Measurements from ENCODE around the gene DHX16.
A peak's percentile ranks its signal among the peaks of the same experiment; 100 is the strongest.

Gene DHX16

DNA sequence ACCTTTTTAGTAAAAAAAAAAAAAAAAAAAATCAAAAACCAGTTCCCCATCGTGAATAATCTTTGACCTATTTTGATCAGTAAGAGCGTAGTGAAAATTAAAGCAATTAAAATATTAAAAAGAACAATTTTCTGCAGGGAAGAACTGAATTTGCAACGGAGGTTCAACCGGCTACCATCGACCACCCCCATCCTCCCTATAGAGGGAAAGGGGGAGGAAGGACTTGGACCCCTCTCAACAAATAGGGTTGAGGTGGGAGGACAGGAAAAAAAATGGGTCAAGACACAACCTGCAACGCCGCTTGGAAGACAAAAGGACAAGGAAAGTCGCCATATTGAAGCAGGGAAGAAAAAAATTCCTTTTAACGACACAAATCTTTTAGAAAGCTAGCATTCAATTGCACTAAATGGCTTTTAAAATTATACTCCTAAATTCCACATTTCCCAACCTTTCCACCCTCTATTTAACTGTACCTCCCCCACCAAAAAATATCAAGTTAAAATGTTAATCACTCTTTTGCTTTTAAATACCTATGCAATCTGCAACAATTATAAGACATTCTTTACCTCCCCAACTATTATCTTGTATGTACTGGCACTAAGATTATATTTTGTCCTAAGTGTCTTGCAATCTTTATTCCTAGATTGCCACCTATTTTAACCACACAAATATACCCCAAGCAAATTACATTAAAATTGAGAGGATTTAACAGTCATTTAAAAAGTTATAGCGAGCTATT lies 57.4 kb downstream of the DHX16 start:
- DNase-seq (ENCODE audit: low read depth in 2 of 2), result peak; percentile 88 to 96
- peak overlapping the region; percentile 66 to 79 for H3K4me3 ChIP-seq (replicated peaks in 1 of 2; ENCODE audit: low read depth in 2 of 2, low read length in 2 of 2)
- TF ChIP-seq, protein P1, sequence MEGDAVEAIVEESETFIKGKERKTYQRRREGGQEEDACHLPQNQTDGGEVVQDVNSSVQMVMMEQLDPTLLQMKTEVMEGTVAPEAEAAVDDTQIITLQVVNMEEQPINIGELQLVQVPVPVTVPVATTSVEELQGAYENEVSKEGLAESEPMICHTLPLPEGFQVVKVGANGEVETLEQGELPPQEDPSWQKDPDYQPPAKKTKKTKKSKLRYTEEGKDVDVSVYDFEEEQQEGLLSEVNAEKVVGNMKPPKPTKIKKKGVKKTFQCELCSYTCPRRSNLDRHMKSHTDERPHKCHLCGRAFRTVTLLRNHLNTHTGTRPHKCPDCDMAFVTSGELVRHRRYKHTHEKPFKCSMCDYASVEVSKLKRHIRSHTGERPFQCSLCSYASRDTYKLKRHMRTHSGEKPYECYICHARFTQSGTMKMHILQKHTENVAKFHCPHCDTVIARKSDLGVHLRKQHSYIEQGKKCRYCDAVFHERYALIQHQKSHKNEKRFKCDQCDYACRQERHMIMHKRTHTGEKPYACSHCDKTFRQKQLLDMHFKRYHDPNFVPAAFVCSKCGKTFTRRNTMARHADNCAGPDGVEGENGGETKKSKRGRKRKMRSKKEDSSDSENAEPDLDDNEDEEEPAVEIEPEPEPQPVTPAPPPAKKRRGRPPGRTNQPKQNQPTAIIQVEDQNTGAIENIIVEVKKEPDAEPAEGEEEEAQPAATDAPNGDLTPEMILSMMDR (IDR thresholded peaks at IDR 0.05; ENCODE audit: low read depth, low read length), result no peak

DNA sequence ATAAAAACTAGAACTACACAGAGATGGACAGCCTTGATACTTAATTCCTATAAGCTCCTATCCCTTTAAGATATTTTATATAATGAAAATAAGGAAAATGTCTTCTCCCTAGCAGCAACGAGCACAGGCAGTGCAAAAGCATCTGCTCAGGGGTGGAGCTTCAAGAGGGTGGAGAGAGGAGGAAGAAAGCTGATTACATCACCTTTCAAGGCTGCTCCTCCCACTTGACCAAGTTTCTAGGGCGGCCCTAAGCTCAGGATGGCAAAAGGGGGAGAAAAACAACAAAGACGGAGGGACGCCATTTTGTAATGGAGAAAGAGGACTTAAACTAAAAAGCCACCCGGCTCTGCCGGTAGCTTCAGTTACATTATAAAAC lies 58.0 kb downstream of the DHX16 start:
- peak overlapping the region; percentile 66 to 79 for H3K4me3 ChIP-seq (replicated peaks in 1 of 2; ENCODE audit: low read depth in 2 of 2, low read length in 2 of 2)
- peak; percentile 99 for DNase-seq (ENCODE audit: low read depth in 2 of 2)
- TF ChIP-seq, protein P1 (IDR thresholded peaks at IDR 0.05; ENCODE audit: low read depth, low read length), result no peak

DNA sequence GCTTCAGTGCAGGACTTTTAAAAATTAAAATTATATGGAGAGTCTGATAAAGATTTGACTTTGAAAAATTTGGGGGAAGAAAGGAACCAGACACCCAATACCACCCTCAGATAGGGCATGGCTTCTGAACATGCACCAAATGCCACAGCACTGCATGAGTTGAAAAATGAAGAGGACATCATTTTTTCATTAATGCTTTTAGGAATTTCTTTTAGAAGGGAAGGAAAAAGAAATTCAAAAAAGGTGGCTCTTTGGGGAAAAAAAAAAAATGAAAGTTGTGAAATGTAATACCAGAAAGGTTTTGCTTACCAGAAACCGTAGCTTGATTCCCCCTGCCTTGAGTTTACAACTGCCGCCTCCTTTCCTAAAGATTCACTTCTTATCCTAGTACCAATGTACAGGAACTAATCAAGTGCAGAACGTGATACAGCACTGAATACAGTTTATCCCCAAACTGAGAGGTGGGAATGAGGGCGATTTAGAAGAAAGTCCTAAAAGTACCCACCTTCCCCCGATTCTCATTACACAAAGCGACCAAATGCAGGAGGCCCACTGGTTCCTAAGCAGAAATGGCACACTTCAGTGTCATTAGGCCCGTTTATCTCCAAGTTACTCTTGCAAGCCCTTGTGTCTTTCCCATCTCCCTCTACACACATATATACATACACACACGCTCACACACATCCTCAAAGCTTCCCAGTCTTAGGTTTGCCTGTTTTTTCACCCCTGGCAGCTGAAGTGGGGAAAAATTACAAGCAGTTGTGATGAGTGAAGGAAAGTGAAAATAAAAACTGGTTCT lies 58.6 kb downstream of the DHX16 start:
- peak overlapping the region; percentile 28 to 66 for H3K4me3 ChIP-seq (replicated peaks in 1 of 2; ENCODE audit: low read depth in 2 of 2, low read length in 2 of 2)
- TF ChIP-seq, protein P1 (IDR thresholded peaks at IDR 0.05; ENCODE audit: low read depth, low read length), result no peak
- DNase-seq (ENCODE audit: low read depth in 2 of 2), result no peak

DNA sequence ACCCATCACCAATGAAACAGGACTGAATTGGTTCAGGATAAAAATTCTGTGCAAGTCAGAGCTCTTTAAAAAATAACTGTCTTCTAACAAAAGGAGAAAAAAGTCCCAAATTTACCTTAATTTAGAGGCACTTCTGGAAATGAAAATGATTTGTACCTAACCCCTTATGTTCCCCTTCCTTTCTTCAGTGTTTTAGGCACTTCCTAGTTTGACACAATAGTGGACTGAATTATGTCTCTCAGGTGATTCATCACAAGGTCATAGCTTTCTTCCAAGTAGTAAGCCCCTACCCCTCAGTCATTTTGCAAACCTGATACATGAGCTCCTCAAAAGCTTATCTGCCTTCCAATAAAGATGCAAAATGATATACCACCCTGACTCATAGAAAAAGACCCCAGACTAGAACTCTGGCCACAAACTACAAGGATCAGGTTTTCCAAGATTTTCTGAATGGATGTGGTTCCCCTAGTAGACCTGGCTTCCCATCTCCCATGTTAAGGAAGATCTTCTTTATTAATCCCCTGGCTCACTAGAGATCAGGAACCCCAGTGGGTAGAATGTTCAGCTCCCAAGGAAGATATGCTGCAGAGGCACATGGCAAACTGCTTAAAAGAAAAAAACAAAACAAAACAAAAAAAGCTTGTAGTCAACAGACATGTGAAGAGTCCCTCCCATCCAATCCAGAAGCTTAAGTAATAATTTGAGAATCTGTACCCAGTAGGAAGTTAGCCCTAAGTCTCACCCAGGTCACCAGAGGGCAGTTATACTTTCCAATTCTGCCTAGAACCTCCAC lies 59.4 kb downstream of the DHX16 start:
- DNase-seq (ENCODE audit: low read depth in 2 of 2), result peak in 1 of 2 donors; percentile 49
- TF ChIP-seq, protein P1 (IDR thresholded peaks at IDR 0.05; ENCODE audit: low read depth, low read length), result no peak

DNA sequence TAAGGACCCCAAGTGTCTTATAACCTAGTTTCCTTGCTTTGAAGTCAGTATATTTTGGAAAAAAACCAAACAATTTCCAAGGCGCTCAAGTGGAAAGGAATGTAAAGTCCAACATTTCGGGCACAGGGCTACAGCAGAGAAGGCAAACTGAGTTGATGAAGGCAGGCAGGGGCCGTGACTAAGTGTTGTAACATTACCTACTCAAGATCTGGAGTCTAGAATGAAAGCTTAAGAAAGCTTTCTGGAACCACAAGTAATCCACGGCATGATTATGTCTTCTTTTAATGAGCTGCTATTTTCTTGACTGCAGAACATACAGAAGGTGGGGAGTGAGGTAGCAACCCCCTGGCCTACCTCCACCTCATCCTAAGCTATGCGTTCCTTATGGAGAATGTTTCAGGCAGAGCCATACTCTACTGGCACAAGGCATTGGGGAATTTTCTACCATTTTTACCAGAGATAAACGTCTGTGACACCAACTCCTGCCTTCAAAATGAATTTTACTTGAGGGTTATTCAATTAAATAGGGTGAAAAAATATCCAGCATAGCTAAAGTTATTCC lies 60.0 kb downstream of the DHX16 start:
- no peak overlapping the region for H3K4me3 ChIP-seq (replicated peaks in 1 of 2; ENCODE audit: low read depth in 2 of 2, low read length in 2 of 2)
- TF ChIP-seq, protein P1 (IDR thresholded peaks at IDR 0.05; ENCODE audit: low read depth, low read length), result no peak
- peak; percentile 51 to 62 for DNase-seq (ENCODE audit: low read depth in 2 of 2)

More for the DNA sequence above, 59.4 kb downstream of the DHX16 start:
- H3K4me3 ChIP-seq (replicated peaks in 1 of 2; ENCODE audit: low read depth in 2 of 2, low read length in 2 of 2), result no peak overlapping the region

DNA sequence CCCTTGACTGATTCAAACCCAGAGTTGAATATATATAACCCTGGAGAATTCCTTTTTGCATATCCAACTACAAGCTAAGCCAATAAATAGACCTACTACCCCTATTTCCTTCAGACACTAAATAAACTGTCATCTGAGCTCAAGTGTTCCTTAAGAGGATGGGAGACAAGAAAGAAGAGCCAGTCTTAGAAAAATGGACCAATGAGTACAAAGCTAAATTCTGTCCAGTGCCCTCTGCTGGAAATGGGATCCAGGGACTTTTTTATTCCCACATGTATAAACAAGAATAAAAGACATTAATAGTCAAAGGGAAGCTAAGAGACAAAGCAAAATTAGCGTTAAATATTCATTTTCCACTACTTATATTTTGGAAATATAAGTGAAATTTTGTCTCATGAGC lies 60.6 kb downstream of the DHX16 start:
- DNase-seq (ENCODE audit: low read depth in 2 of 2), result peak; percentile 55 to 59
- no peak overlapping the region for H3K4me3 ChIP-seq (replicated peaks in 1 of 2; ENCODE audit: low read depth in 2 of 2, low read length in 2 of 2)
- TF ChIP-seq, protein P1 (IDR thresholded peaks at IDR 0.05; ENCODE audit: low read depth, low read length), result peak; percentile 36

Data from cardiac fibroblast (primary cell).